ENCODE results near the gene TSPAN3.

GRCh38 chr15:77012117-77012712 is 58.7 kb downstream of the TSPAN3 start:
- TF ChIP-seq, protein P1, sequence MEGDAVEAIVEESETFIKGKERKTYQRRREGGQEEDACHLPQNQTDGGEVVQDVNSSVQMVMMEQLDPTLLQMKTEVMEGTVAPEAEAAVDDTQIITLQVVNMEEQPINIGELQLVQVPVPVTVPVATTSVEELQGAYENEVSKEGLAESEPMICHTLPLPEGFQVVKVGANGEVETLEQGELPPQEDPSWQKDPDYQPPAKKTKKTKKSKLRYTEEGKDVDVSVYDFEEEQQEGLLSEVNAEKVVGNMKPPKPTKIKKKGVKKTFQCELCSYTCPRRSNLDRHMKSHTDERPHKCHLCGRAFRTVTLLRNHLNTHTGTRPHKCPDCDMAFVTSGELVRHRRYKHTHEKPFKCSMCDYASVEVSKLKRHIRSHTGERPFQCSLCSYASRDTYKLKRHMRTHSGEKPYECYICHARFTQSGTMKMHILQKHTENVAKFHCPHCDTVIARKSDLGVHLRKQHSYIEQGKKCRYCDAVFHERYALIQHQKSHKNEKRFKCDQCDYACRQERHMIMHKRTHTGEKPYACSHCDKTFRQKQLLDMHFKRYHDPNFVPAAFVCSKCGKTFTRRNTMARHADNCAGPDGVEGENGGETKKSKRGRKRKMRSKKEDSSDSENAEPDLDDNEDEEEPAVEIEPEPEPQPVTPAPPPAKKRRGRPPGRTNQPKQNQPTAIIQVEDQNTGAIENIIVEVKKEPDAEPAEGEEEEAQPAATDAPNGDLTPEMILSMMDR (IDR thresholded peaks at IDR 0.05; ENCODE audit: insufficient read depth, low read depth, low read length) = no peak
- TF ChIP-seq EZH2 (IDR thresholded peaks at IDR 0.05; ENCODE audit: insufficient read depth, low read length) = no peak

Data from astrocyte (in vitro differentiated cells and primary cell).